ENCODE measurements around the gene OR9Q1.

DNA sequence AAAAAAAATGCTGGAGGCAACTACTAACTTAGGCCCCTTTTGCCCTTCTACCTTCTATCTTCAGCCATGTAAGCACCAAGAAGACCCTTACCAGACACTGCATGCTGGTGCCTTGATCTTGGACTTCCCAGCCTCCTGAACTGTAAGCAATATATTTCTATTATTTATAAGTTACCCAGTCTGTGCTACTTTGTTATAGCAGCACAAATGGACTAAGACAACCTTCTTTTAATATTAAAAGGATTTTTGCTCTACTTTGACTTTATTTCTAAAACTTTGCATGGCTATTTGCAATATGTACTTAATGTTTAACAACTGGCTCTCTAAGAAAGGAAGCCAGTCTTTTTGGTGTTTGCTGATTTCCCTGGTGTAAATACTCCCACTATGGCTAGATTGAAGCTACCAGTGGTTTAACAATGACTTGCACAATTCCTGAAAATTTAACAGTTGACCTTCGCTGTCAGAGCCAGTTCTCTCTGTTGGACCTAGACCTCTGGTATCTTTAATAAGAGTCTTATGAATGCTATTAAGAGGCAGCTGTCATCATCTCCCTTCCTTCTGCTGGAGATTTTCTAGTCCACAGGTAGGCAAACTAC, 32.2 kb downstream of the OR9Q1 start:
- TF ChIP-seq EZH2phosphoT487 (IDR thresholded peaks at IDR 0.05; ENCODE audit: borderline replicate concordance, low read length) = no peak
- TF ChIP-seq, protein P1, sequence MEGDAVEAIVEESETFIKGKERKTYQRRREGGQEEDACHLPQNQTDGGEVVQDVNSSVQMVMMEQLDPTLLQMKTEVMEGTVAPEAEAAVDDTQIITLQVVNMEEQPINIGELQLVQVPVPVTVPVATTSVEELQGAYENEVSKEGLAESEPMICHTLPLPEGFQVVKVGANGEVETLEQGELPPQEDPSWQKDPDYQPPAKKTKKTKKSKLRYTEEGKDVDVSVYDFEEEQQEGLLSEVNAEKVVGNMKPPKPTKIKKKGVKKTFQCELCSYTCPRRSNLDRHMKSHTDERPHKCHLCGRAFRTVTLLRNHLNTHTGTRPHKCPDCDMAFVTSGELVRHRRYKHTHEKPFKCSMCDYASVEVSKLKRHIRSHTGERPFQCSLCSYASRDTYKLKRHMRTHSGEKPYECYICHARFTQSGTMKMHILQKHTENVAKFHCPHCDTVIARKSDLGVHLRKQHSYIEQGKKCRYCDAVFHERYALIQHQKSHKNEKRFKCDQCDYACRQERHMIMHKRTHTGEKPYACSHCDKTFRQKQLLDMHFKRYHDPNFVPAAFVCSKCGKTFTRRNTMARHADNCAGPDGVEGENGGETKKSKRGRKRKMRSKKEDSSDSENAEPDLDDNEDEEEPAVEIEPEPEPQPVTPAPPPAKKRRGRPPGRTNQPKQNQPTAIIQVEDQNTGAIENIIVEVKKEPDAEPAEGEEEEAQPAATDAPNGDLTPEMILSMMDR (conservative IDR thresholded peaks at IDR 0.05; ENCODE audit: low read depth, low read length) = no peak
